NB4 (cell line): ENCODE results near the gene FER1L5.

Source experiments
- MYC ChIP-seq: IDR thresholded peaks from 2 replicates; pipeline ENCODE4 v1.6.1; 2011; ENCODE audit warnings: low read depth, low read length
- POLR2A ChIP-seq: IDR thresholded peaks from 2 replicates; pipeline ENCODE4 v1.6.1; 2011; ENCODE audit warnings: mild to moderate bottlenecking; ENCODE audit not compliant: insufficient read length; ENCODE audit errors: extremely low read depth
- TF ChIP-seq, protein P1 (sequence below): IDR thresholded peaks from one replicate; pipeline ENCODE4 v1.5.1; 2012; ENCODE audit warnings: low read depth, low read length

- TF ChIP-seq, protein P1, sequence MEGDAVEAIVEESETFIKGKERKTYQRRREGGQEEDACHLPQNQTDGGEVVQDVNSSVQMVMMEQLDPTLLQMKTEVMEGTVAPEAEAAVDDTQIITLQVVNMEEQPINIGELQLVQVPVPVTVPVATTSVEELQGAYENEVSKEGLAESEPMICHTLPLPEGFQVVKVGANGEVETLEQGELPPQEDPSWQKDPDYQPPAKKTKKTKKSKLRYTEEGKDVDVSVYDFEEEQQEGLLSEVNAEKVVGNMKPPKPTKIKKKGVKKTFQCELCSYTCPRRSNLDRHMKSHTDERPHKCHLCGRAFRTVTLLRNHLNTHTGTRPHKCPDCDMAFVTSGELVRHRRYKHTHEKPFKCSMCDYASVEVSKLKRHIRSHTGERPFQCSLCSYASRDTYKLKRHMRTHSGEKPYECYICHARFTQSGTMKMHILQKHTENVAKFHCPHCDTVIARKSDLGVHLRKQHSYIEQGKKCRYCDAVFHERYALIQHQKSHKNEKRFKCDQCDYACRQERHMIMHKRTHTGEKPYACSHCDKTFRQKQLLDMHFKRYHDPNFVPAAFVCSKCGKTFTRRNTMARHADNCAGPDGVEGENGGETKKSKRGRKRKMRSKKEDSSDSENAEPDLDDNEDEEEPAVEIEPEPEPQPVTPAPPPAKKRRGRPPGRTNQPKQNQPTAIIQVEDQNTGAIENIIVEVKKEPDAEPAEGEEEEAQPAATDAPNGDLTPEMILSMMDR: no peak
- peak; percentile 87 for TF ChIP-seq POLR2A
- TF ChIP-seq MYC: peak; percentile 90
Measured at GRCh38 chr2:96638144-96639121, 4.1 kb upstream of the FER1L5 start, which contains the start of gene KANSL3.
